Measurements from ENCODE around the gene MVB12B.
A peak's percentile ranks its signal among the peaks of the same experiment; 100 is the strongest.

Gene MVB12B

DNA sequence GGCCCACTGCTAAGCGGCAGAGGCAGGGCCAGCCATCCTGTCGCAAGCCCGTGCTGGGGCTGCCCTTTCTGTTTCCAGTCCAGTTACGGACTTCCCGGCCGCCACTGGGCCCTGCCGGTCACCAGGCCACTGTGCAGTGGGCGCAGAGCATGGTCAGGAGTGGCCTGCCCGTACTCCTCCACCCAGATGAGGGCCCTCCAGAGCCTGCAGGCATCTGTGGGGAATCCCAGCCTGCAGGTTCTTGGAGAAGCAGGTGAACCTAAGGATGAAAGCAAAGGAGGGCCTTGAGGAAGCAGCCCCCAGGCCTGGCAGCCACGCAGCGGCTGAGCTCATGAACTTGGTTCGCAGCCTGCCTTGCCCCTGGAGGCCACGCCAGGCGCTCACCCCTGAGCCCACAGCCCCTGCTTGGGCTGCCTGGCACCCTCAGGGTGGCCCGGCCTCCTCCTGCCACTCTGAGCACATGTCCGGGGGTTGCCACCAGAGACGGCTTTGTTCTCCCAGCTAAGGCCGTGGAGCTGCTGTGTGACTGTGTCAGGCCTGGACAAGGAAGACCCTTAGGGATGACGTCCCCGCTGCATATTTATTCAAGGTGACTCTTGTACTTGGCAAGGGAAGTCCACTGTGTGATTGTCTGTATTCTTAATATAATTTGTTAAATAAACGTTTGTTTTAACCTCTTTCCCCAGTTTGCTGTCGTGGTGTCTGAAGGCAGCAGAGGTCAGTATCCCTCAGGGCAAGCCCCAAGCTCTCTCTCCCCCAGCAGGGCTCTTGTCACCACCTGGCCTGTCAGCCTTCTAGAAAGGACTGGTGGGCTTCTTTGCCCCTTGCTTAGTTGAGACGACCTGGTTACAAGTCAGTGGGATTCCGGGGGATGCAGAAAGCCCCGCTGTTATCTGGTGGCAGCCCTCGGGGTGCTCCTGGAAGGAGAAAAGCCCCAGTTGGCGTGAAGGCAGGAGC, 180.0 kb downstream of the MVB12B start:
- DNase-seq (ENCODE audit: low spot score): no peak

DNA sequence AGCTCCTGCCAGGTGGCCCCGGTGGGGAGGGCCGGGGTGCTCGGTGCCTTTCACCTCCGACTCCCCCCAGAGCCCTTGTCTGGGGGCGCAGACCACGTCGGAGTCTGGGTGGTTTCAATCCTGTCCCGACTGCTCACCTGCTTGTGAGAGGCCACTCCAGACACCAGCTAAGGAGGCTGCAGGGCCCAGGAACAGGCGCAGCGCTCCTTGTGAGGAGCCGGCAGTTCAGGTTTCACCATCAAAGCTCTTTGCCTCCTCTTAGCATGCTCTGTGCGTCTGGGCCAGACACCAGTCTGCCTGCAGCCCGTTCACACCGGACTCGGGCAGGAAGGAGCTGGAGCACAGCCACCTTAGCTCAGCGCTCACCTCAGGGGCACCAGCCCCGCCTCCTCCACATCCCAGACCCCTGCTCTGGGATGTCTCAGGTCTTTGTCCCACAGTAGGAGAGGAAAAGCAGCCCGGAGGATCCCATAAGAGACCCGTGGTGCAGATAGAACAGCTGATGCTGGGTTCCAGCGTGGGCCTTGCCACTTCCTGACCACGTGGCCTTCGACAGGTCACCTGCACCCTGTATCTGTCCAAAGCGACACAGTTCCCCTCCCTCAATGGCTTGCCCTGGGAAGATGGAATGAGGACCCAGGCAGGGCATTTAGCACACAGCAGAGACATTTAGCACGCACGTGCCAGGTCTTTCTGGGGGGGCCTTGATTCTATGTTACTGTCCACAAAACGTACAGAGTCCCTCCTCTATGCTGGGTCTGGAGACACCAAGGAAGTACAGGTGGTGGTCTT, 180.9 kb downstream of the MVB12B start:
- DNase-seq (ENCODE audit: low spot score): no peak

DNA sequence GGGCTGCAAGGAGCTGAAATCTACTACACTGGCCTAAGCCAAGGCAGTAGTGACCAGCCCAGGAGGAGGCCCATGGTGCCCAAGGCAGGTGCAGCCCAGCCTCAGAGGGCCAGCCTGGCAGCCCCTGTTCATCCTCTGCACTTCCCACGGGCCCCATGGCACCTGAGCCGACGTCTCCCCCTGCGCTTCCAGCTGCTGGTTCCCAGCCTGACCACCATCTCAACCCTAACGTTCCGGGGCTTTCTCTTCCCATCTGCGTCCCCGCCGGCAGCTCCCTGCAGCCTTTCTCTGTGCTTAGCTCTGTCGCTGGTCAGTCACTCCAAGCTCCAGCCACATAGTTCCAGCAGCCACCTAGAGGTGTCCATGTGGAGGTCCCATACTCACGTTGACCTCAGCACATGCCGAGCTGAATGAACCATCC, 181.6 kb downstream of the MVB12B start:
- DNase-seq (ENCODE audit: low spot score): no peak

DNA sequence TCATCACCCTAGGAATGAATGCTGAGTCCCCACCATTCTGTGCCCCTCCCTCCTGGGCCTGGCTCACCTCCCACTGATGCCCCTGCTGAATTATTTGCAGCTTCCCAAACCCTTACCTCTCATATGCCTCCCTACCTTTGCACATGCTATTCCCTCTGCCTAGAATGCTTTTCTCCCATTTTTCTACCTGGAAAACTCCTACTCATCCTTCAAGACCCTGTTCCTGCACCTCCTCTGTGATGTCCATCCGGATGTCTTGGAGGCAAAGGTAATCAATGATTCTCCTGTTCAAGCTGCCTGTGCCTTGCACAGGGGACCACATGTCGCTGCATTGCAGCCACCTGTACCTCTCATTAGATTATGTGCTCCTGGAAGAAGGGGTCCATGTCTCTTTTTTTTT, 182.3 kb downstream of the MVB12B start:
- no peak for DNase-seq (ENCODE audit: low spot score)

DNA sequence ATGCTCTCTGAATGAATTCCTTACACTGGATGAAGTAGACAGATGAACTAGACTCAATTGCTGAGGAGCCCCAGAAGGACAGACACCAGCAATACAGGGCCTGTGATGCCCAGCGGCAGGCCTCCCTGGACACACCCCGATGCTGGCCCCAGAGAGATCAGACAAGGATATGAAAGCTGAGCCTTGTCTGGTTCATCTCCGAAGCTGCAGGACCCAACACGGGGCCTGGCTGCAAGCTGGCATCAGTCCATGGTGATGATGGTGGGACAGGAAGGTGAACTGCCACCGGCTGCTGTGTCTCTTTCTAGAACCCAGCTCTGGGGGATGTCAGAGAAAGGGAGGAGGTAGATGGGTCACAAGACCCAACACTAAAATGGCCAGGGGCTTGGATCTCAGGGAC, 183.1 kb downstream of the MVB12B start:
- DNase-seq (ENCODE audit: low spot score): no peak

DNA sequence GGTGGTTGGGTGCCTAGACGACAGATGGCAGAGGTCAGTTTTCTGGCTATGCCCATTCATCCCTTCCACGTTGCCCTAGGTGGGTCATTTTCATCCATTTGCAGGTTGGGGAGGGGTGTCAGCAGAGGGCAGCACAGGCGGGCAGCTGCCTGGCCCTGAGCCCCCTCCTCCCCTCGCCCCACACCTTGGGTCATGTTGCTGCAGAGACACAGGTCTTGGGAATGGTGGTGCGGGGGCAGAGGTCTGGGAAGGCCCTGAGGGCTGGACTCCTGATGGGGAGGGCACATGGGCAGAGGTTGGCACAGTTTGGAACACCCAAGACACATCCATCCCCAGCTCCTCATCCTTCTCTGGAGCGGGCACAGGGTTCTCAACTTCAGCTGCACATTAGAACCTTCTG, 183.9 kb downstream of the MVB12B start:
- DNase-seq (ENCODE audit: low spot score): no peak

DNA sequence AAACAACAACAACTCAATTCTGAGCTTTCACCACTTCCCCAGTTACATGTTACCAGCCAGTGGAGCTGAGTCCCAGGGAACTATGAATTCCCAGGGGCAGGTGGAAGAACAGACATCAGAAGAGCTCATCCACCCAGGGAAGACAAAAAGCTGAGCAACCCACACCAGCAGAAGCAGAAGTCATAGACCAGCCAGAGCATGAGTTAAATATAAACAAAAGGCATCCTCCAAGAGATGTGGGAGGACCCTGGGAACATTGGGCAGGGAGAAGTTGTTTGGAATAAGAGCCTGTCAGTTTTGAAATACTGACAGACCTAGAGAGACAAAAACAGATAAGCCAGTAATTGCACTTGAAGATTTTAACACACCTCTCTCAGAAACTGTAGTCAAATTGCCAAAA, 184.8 kb downstream of the MVB12B start:
- no peak for DNase-seq (ENCODE audit: low spot score)

DNA sequence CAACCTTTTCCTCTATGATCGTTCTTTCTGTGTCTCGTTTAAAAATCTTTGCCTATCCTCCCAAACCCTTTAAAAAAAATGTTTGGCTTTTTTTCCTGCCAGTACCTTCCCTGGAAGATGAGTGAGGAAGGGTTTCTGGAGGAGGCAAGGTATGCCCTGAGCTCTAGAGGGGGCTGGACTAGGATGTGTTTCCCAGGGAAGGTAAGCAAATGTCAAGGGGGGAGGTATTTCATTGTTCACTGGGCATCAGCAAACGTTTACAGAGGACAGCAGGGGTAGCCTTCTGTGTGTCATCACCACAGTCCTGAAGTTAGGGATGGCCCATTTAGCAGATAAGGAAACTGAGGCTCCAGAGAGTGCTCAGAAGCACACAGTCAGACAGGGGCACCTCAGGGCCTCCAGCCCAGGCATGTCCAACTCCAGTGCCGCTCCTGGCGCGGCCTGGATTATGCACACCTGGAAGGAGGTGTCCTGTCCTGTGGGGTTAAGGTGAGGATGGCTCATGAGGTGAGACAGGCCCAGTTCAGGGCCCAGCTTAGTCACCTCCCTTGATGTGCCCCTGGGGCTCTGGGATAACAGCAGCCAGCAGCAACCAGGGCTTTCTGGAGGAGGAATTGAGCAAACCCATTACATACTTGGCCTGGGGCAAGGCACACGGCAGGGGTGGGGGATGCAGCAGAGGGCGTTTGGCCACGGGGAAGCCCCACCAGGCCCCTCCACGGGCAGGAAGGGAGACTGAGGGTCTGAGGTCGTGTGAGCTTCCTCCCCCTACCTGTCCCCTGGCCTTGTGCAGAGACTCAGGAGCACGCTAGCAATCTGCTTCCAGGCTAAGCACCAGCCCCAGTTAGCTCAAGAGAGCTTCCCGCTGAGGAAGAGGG, 186.8 kb downstream of the MVB12B start:
- DNase-seq (ENCODE audit: low spot score): no peak

DNA sequence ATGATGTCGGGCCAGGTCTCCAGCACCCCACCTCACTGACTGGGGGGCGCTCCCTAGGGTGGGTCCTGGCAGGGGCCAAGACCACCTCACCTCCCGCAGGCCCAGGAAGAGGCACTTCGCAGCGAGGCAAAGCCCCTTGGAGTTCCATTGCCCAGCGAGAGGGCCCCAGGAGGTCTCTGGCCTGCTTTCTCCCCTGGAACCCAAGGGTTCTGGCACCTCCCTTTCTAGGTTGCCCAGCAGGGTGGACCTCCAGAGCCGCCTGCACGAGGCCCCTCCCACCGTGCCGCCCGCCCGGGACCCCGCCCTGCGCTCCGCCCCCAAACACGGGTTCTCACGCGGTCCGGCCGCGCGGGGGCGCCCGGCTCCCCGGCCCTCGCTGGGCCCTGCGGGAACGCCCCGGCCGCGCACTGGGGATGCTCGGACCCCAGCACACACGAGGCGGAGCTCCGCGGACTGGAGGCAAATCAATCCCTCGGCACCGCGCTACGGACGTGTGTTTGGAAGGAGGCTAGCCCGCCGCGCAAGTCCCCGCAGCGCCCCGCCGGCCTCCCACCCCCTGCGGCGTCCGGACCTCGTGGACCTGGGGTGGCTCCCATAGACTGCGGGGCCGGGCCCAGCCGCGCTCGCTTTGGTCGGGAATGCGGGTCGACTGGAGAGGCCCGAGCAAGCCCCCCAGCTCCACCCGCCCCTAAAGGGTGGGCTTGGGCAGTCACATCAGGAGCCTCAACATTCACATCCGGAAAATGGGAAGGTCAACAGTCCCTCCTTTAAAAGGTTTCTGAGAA, 187.6 kb downstream of the MVB12B start:
- peak; percentile 92 for DNase-seq (ENCODE audit: low spot score)

DNA sequence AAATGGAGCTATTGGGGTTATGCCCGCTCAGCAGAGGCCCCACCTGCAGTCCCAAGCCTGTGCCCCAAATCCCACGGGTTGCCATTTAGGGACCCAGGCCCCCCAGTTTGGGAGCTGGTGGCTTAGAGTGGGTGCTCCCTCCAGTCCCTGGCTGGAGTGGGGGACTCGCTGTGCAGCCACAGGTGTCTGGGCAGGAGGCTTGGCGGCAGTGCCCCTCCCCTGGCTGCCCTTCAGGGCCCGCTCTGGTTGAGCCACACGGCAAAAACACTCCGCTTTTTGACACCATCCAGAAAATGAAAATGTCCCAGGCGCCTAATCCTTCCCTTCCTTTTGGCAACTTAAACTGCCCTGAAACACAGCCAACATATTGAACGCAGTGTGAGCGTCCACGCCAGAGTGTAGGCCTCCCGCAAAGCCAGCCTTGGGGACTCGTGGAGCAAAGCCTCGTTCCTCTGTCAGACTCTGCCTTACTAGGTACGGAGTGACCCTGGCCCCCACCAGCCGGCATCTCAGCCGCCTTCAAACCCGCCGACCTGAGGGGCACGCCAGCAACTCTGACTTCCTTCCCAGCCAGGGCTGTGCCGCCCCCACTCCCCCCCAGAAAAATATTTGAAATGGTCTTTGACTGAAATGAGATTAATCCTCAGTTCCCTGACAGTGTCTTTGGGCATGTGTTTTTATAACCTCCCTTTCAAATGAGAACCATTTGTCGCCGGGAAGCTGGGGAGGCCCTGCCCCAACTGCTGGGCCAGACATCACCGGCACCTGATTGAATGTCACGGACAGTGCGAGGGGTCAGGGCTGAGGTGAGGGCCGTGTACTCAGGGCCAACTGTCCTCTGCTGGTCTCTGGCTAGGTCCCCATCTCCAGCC, 188.6 kb downstream of the MVB12B start:
- no peak for DNase-seq (ENCODE audit: low spot score)

DNA sequence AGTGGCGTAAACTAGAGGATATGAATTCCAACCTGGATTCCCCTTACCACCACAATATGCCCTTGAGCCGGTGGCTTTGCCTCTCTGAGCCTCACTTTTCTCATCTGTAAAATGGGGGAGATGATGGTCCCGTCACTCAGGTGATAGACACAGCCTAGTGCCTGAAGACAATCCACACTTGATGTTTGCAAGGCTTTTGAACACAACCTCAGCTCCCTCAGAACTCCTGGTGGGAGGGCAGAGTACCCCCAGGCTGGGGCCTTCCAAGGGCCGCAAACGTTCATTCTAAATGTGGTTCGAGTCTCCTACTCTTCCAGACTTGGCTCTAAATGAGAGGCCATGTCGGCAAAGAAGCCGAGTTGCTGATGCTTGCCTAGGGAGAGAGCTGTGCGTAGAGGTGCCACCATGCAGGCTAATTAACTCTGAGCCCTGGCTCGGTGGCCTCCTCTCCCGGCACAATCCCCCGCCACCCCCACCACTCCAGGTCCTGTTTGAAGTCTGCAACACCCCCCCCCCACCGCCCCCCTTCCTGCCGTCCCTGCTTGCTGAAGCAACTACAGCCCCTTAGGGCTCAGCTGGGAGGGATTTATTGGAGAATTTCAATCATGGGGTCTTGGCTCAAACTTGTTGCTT, 189.4 kb downstream of the MVB12B start:
- no peak for DNase-seq (ENCODE audit: low spot score)

DNA sequence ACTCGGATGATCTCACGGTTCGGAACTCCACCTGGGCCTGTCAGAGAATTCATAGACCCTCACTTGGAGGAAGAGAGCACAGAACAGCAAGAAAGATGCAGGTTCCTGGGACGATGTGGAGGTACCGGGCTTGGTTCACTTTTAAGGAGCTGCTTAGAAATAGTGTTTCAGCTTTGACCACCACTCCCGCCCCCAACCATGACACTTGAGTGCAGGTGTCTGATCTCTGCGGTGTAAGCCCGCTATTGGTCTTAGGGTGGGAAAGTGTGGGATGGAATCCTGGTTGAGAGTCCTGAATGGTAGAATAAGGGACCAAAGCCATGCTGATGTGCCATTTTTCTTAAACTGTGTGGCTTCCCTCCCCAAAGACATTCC, 189.9 kb downstream of the MVB12B start:
- no peak for DNase-seq (ENCODE audit: low spot score)

DNA sequence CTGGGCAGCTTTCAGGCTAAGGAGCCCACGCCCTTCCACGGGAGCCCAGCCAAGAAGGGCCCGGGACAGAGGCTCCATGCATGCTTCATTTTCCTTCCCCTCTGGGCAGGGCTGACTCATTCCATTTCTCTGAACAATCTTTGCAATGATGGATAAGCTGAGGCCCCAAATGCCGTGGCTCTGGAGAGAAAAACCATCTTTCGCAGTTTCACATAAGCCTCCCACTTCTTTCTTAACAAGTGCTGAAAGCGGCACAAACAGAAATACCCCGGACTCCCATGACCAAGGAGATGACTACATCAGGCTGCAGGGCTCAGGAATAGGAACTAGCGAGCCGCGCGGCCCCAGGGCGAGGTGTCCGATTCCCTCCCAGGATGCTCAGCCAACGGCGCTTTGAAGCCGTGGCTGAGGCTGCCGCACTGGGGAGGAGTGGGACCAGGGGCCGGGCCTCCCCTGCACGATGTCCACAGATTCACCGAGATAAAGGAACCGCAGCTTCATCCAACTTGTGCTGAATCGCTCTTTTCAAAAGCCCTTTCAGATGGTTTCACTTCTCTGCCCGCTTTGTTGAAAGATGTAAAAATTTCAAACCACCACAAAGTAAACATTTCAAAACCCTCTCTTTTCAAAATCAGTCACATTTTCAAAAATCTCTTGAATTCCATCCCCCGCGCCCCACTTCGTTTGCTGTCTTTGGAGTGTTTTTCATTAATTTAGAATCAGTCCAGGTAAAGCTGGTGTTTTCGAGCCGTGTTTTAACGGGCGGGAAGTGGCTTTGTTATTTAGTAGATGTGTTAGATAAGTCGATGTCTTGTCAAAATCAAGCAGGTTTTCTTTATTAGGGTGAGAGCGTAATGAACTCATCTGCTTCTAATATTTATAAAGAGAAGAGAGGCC, 190.6 kb downstream of the MVB12B start:
- peak; percentile 92 for DNase-seq (ENCODE audit: low spot score)

DNA sequence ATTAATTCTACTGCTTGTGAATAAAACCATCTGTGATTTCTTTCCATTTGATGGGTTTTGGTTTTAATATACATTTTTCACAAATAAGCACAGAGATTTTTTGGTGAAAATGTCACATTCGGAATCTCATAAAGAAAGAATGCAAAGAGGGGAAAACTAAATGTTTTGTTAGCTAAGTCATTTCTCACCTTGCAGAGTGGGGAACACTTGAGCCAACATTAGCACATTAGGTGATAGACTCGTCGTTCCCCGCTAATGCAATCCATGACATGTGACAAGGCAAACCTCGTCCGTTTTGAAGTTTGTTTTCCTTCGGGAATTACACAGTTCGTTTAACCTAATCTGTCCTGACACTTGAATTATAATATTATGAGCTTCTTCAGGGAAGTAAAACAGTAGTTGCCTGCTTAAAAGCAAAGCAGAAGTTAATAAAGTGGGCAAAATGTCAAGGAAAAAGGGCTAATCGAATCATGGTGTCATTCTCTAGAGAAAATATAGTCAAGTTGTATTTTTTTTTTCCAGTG, 191.3 kb downstream of the MVB12B start:
- DNase-seq (ENCODE audit: low spot score): no peak

DNA sequence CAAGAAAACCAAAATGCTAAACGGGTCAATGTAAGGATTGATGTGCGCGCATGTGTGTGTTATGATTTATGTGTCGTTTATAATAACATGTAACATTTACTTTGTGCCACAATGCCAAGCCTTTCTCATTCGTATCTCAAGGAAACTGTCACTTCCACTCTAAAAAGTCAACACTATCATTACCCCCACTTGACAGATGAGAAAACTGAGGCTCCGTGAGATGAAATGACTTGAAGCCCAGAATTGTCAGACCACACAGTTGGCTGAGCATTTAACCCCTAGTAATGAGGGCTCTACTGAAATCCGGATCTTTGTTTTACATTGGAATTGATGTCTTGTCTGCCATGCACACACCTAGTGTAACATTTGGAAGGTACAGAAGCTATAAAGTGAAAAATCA, 192.1 kb downstream of the MVB12B start:
- no peak for DNase-seq (ENCODE audit: low spot score)

DNA sequence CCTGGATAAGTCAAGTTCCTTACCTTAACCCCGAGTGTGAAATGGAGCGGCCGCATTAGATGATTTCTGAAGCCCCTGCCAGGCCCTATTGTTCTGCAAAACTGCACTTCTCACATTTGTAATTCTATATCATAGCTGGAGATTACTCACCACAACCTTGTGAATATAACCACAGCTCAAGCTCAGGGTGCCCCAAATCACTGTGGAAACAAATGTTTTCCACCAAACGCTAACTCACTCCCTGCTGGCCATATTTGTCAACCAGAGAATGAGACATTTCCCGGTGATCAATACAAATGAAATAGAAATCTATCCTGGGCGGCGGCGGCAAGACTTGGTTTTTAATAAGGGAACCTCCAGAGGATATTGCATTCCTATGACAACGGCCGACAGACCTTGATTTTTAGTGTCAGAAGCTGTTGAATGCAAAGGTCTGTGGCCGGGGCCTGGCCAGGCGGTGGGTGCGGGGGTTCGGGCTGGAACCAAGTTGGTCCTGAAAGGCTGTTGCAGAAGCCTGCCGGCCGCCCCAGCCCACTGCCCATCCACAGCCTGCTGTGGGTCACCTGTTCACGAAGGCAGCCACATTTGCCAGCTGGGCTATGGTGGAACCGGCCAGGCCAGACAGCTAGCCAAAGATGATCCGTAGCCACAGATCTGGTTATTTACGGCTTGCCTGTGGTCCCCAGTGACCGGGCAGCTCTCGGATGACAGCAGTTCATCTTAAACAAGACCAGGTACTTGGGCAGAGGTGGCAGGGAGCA, 193.2 kb downstream of the MVB12B start:
- no peak for DNase-seq (ENCODE audit: low spot score)

DNA sequence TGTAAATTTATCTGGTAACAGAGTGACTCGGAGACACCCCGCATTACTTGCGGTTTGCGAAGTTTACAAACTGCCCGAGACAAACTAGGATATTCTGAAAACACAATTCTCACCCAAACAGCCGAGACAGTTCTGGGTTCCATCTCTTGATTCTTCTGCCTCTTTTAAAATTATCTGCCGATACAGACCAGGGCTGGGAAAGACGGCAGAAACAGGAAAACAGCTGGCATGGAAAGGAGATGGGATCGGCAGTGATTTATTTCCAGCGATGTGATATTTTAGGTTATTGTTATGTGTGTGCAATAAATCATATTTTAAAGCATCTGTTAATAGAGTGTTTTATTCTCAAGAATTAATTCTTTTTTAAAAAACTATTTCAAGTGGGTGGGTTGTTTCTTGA, 193.8 kb downstream of the MVB12B start:
- no peak for DNase-seq (ENCODE audit: low spot score)

DNA sequence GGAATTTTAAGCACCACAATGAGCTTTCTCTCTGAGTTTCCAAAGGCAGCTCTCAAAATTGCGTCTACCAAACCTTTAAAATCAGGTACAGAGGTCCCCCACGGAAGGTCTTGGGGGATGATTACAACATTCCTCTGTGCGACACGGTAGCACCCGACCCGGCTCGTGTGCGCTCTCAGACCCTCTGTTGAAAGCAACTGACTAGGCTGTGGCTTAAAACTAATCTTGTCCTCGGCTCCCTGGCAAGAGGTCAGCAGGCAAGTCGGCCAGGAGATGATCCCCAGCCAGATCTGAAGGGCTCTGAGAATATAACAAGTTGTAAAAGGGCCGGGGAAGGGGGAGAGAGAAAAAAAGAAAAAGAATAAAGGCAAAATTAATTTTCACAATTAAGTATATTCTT, 194.5 kb downstream of the MVB12B start:
- no peak for DNase-seq (ENCODE audit: low spot score)
